H1 (cell line): Measurements from ENCODE around the gene CCL28. TPM values are rescaled to one million over a fixed set of nuclear protein-coding genes. Genes with fewer than 3 reads are reported as not detected.
"Not testable (repeated sequence)": the region's sequence is repeated elsewhere in the genome, so short reads cannot be mapped to it uniquely, and the experiment has no call there.

Experiments used
- CTCF ChIA-PET: fragments of 300-600 bp; sonication (Branson Sonifier 250); formaldehyde crosslinking; loops from one replicate; lab custom pipeline; 2021; ENCODE audit not compliant: partially characterized antibody; lab: Charles Lee
- POLR2A ChIA-PET: fragments of 300-600 bp; sonication (Branson Sonifier 250); formaldehyde crosslinking; loops from one replicate; lab custom pipeline; 2021; ENCODE audit warnings: inconsistent platforms; ENCODE audit not compliant: partially characterized antibody; lab: Charles Lee
- DNase-seq, 2 experiments: peaks; one replicate each; pipeline versions ENCODE4 v3.0.0 to v3.0.0-alpha.2; 2010 to 2022; ENCODE audit warnings: low spot score in 2 of 2, low read depth in 1 of 2, mixed read lengths in 1 of 2
- FAIRE-seq: peaks from 2 replicates; lab custom pipeline; 2011; peaks lifted over from hg19 to GRCh38; lab: Jason Lieb, UNC
- H2AFZ ChIP-seq: 2 replicates; pipeline ENCODE4 v1.8.1; 2012; ENCODE audit warnings: low read length, inconsistent platforms
- H2AK5ac ChIP-seq: 2 replicates; pipeline ENCODE4 v1.6.1; 2013; ENCODE audit warnings: low read depth, low read length
- H2BK120ac ChIP-seq: replicated peaks from 2 replicates; pipeline ENCODE3; 2013; ENCODE audit warnings: low read depth, low read length, inconsistent platforms
- H2BK12ac ChIP-seq: 2 replicates; pipeline ENCODE4 v1.6.1; 2013; ENCODE audit warnings: low read depth, low read length
- H2BK15ac ChIP-seq: 2 replicates; pipeline ENCODE4 v1.6.1; 2013; ENCODE audit warnings: low read length
- H2BK20ac ChIP-seq: 2 replicates; pipeline ENCODE4 v1.6.1; 2013; ENCODE audit warnings: low read length
- H2BK5ac ChIP-seq: 2 replicates; pipeline ENCODE4 v1.6.1; 2013; ENCODE audit warnings: low read depth, low read length
- H3K14ac ChIP-seq: 2 replicates; pipeline ENCODE4 v1.6.1; 2013; ENCODE audit warnings: inconsistent platforms; ENCODE audit not compliant: insufficient read length
- H3K18ac ChIP-seq: 2 replicates; pipeline ENCODE4 v1.6.1; 2013; ENCODE audit warnings: low read length; ENCODE audit errors: extremely low read depth
- H3K23ac ChIP-seq: 2 replicates; pipeline ENCODE4 v1.6.1; 2013; ENCODE audit warnings: inconsistent platforms; ENCODE audit not compliant: insufficient read length
- H3K23me2 ChIP-seq: 2 replicates; pipeline ENCODE4 v1.6.1; 2013; ENCODE audit warnings: low read depth, low read length
- H3K27ac ChIP-seq: 2 replicates; pipeline ENCODE4 v1.6.1; 2011; ENCODE audit warnings: low read depth, low read length, inconsistent platforms
- H3K27me3 ChIP-seq, 4 experiments: replicated peaks in 1 of 4; 1 replicate in 1 of 4; 2 replicates in 3 of 4; pipeline versions ENCODE4 v1.6.1 to v1.8.1; 2011 to 2013; ENCODE audit warnings: low read length in 3 of 4, mild to moderate bottlenecking in 3 of 4, inconsistent platforms in 2 of 4, mixed read lengths in 2 of 4, moderate library complexity in 1 of 4; ENCODE audit not compliant: control insufficient read depth in 3 of 4, insufficient read depth in 3 of 4; ENCODE audit errors: extremely low read depth in 1 of 4
- H3K36me3 ChIP-seq, 4 experiments: 2 replicates each; pipeline versions ENCODE4 v1.6.1 to v1.8.1; 2011 to 2013; ENCODE audit warnings: mild to moderate bottlenecking in 4 of 4, low read length in 3 of 4, moderate library complexity in 2 of 4, control low read depth in 1 of 4, inconsistent platforms in 1 of 4; ENCODE audit not compliant: insufficient read depth in 4 of 4, control insufficient read depth in 2 of 4
- H3K4ac ChIP-seq: replicated peaks from 2 replicates; pipeline ENCODE3; 2013; ENCODE audit warnings: low read length, low read depth, mixed read lengths, inconsistent platforms; ENCODE audit not compliant: insufficient read length
- H3K4me1 ChIP-seq, 4 experiments: replicated peaks in 1 of 4; 1 replicate in 1 of 4; 2 replicates in 3 of 4; pipeline versions ENCODE4 v1.6.1 to v1.8.1; 2011 to 2013; ENCODE audit warnings: low read length in 3 of 4, inconsistent platforms in 2 of 4, mixed read lengths in 1 of 4; ENCODE audit not compliant: insufficient read depth in 4 of 4, control insufficient read depth in 3 of 4
- H3K4me2 ChIP-seq, 2 experiments: 2 replicates each; pipeline versions ENCODE4 v1.6.1 to v1.8.1; 2011 to 2013; ENCODE audit warnings: low read depth in 2 of 2, low read length in 2 of 2, control low read depth in 1 of 2, inconsistent platforms in 1 of 2, mild to moderate bottlenecking in 1 of 2; ENCODE audit not compliant: insufficient read depth in 1 of 2
- H3K4me3 ChIP-seq, 4 experiments: fragments of 200-600, 300-600 bp in 1 of 4; sonication (generic), shearing (Covaris generic), sonication (Bioruptor Twin) in 1 of 4; 2 replicates each; pipeline versions ENCODE4 v1.5.1 to v1.8.1; 2011 to 2016; ENCODE audit warnings: low read length in 4 of 4, low read depth in 3 of 4, control low read depth in 2 of 4, inconsistent platforms in 2 of 4, mild to moderate bottlenecking in 2 of 4, mixed read lengths in 1 of 4, moderate library complexity in 1 of 4; ENCODE audit not compliant: insufficient read depth in 2 of 4; ENCODE audit errors: extremely low read depth in 1 of 4
- H3K56ac ChIP-seq: replicated peaks from 2 replicates; pipeline ENCODE3; 2013; ENCODE audit warnings: low read depth, mild to moderate bottlenecking, mixed read lengths, low read length, inconsistent platforms; ENCODE audit not compliant: insufficient read length
- H3K79me1 ChIP-seq: 2 replicates; pipeline ENCODE4 v1.6.1; 2013; ENCODE audit warnings: low read depth, low read length, control low read depth
- H3K79me2 ChIP-seq, 2 experiments: 2 replicates each; pipeline versions ENCODE4 v1.6.1 to v1.8.1; 2012 to 2013; ENCODE audit warnings: low read length in 2 of 2, mild to moderate bottlenecking in 2 of 2, inconsistent platforms in 1 of 2; ENCODE audit not compliant: insufficient read depth in 2 of 2, control insufficient read depth in 1 of 2
- H3K9ac ChIP-seq, 4 experiments: replicated peaks in 1 of 4; 1 replicate in 1 of 4; 2 replicates in 3 of 4; pipeline versions ENCODE4 v1.6.1 to v1.8.1; 2011 to 2013; ENCODE audit warnings: low read depth in 3 of 4, low read length in 3 of 4, control low read depth in 2 of 4, mild to moderate bottlenecking in 2 of 4, moderate library complexity in 2 of 4, inconsistent platforms in 1 of 4; ENCODE audit errors: extremely low read depth in 1 of 4
- H3K9me3 ChIP-seq, 2 experiments: 2 replicates each; pipeline versions ENCODE4 v1.6.1 to v1.8.1; 2012 to 2013; ENCODE audit warnings: mild to moderate bottlenecking in 2 of 2, moderate library complexity in 2 of 2, control low read depth in 1 of 2, inconsistent platforms in 1 of 2, low read depth in 1 of 2, low read length in 1 of 2, mixed read lengths in 1 of 2; ENCODE audit not compliant: insufficient read depth in 2 of 2
- H4K20me1 ChIP-seq, 2 experiments: replicated peaks in 1 of 2; 2 replicates each; pipeline versions ENCODE3 to v1.8.1; 2011 to 2013; ENCODE audit warnings: inconsistent platforms in 2 of 2, low read length in 2 of 2, mild to moderate bottlenecking in 1 of 2; ENCODE audit not compliant: insufficient read depth in 2 of 2, control insufficient read depth in 1 of 2
- H4K5ac ChIP-seq: 2 replicates; pipeline ENCODE4 v1.6.1; 2013; ENCODE audit warnings: low read length, low read depth, mixed read lengths, inconsistent platforms; ENCODE audit not compliant: insufficient read length
- H4K8ac ChIP-seq: 2 replicates; pipeline ENCODE4 v1.8.0; 2013; ENCODE audit warnings: mild to moderate bottlenecking, moderate library complexity, low read length, inconsistent platforms; ENCODE audit not compliant: insufficient read depth; ENCODE audit errors: extremely low read depth
- H4K91ac ChIP-seq: replicated peaks from 2 replicates; pipeline ENCODE3; 2013; ENCODE audit warnings: low read length, mixed read lengths, inconsistent platforms; ENCODE audit not compliant: insufficient read length
- WGBS, 2 experiments: shearing (Covaris generic) in 1 of 2; methylation state at CpG; one replicate each; pipeline versions ENCODE4 v1.1.6 to v1.1.7; 2013 to 2015; ENCODE audit warnings: low lambda C conversion rate in 2 of 2, mixed read lengths in 2 of 2, inconsistent platforms in 1 of 2, low coverage in 1 of 2, missing lambda C conversion rate in 1 of 2; ENCODE audit not compliant: insufficient replicate concordance in 2 of 2, insufficient coverage in 1 of 2, insufficient read length in 1 of 2; ENCODE audit errors: extremely low coverage in 1 of 2, missing lambda C conversion rate in 1 of 2; 5-methylcytosine and 5-hydroxymethylcytosine counted together
- polyA plus RNA-seq, 7 experiments: library from polyadenylated mRNA; depleted of rRNA in 3 of 7; stranded (reverse) in 5 of 7; unstranded in 2 of 7; fragments of >200 nt in 5 of 7; fragments of 200-250 nt in 2 of 7; gene quantifications; 1 replicate in 5 of 7; 2 replicates in 1 of 7; 4 replicates in 1 of 7; pipeline versions ENCODE4 v1.2.1 to v1.2.3, GENCODE V29; 2011 to 2013; ENCODE audit warnings: missing spikeins in 2 of 7, mixed read lengths in 2 of 7
- total RNA-seq: library from RNA; stranded (reverse); fragmentation: NEBNext Ultra II Directional; extraction: Animal tissue kit (Norgen Biotek cat#: 25700); gene quantifications from 2 replicates; pipeline ENCODE4 v1.2.1, GENCODE V29; 2021

Gene CCL28
- total and polyA plus RNA-seq, 2 of the 8 experiments (the other 6 are each of a cell fraction or from before 2014, with no cell fraction given), result 0.95 TPM; not detected in 1

DNA sequence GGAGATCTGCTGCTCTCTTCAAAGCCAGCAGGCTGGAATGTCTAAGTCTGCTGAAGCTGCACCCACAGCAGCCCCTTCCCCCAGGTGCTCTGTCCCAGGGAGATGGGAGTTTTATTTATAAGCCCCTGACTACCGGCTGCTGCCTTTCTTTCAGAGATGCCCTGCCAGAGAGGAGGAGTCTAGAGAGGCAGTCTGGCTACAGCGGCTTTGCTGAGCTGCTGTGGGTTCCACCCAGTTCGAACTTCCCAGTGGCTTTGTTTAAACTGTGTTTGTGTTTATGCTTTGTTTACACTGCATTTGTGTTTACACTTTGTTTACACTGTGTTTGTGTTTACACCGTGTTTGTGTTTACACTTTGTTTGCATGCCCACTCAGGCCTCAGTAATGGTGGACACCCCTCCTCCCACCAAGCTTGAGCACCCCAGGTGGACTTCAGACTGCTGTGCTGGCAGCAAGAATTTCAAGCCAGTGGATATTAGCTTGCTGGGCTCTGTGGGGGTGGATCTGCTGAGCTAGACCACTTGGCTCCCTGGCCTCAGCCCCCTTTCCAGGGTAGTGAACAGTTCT, 45.4 kb downstream of the CCL28 start:
- H3K36me3 ChIP-seq, H3K23ac ChIP-seq, H2AK5ac ChIP-seq, H2BK15ac ChIP-seq, H3K79me2 ChIP-seq, DNase-seq, H2AFZ ChIP-seq, H3K56ac ChIP-seq, H3K79me1 ChIP-seq, H3K4me3 ChIP-seq, H4K8ac ChIP-seq, H3K9ac ChIP-seq, H3K4me2 ChIP-seq, H3K27me3 ChIP-seq, H4K91ac ChIP-seq, H2BK20ac ChIP-seq, H4K5ac ChIP-seq, H2BK120ac ChIP-seq, FAIRE-seq, H3K4me1 ChIP-seq, H3K27ac ChIP-seq, H4K20me1 ChIP-seq, POLR2A ChIA-PET, H2BK5ac ChIP-seq, CTCF ChIA-PET, H3K14ac ChIP-seq, H2BK12ac ChIP-seq, H3K18ac ChIP-seq, H3K4ac ChIP-seq, H3K23me2 ChIP-seq: not testable (repeated sequence)
- peaks cover 11 to 18% of the 10 kb centered on the region in 2 experiments for H3K9me3 ChIP-seq
- WGBS, 2 experiments, result 92% methylated on average over 4 of the region's 4 CpGs; no CpG with 5 or more reads in 1 of the 2 experiments

DNA sequence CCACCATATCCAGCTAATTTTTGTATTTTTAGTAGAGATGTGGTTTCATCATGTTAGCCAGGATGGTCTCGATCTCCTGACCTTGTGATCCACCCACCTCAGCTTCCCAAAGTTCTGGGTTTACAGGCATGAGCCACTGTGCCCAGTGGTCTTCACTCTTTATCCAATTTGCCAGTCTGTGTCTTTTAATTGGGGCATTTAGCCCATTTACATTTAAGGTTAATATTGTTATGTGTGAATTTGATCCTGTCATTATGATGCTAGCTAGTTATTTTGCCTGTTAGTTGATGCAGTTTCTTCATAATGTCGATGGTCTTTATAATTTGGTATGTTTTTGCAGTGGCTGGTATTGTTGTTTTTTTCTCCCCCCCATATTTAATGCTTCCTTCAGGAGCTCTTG, 47.0 kb downstream of the CCL28 start:
- CTCF ChIA-PET, result interaction anchor here (1.0 kb wide), 1 partner anchor 25 kb away, joined by 4 read pairs; no protein-coding TSS in a partner anchor
- H4K5ac ChIP-seq, H2BK5ac ChIP-seq, H3K56ac ChIP-seq, H2AFZ ChIP-seq, H3K79me2 ChIP-seq, DNase-seq, H2AK5ac ChIP-seq, H3K4me3 ChIP-seq, H3K23ac ChIP-seq, H3K4ac ChIP-seq, H3K4me2 ChIP-seq, H3K14ac ChIP-seq, H3K79me1 ChIP-seq, H4K8ac ChIP-seq, FAIRE-seq, H3K36me3 ChIP-seq, H3K23me2 ChIP-seq, POLR2A ChIA-PET, H4K91ac ChIP-seq, H2BK20ac ChIP-seq, H2BK120ac ChIP-seq, H3K18ac ChIP-seq, H2BK12ac ChIP-seq, H3K27ac ChIP-seq, H4K20me1 ChIP-seq, H3K4me1 ChIP-seq, H3K9ac ChIP-seq, H3K27me3 ChIP-seq, H2BK15ac ChIP-seq: not testable (repeated sequence)
- H3K9me3 ChIP-seq, result peaks cover 15 to 21% of the 10 kb centered on the region in 2 experiments
- WGBS, 2 experiments, result 94% methylated on average over 2 of the region's 2 CpGs; no CpG with 5 or more reads in 1 of the 2 experiments
